Kidney tubule cell (primary cell): ENCODE measurements around the gene KITLG.
"Not testable (repeated sequence)": the region's sequence is repeated elsewhere in the genome, so short reads cannot be mapped to it uniquely, and the experiment has no call there.

Source experiments
- DNase-seq: peaks from one replicate; pipeline ENCODE4 v3.0.0-alpha.2; 2018; ENCODE audit warnings: low spot score

The KITLG gene

GRCh38 chr12:88495031-88495430 lies 85.2 kb downstream of the KITLG start:
- DNase-seq = no peak

DNA sequence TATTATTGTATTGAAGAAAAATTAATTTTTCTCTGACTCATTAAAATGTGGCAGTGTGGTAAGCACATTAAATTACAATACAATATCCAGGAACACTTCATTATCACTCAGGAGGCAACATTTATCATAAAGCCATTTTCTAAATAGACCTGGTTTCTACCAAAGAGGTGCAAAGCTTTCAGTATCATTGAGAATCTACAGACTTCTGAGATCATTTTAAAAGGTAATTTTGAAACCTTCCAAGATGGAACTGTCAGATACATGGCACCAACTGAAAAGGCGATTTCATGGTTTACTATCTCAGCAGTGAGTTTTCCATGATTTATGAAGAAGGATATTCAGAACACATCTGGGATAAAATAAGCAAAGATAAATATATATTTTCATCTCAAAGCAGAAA lies 85.8 kb downstream of the KITLG start:
- DNase-seq = no peak

DNA sequence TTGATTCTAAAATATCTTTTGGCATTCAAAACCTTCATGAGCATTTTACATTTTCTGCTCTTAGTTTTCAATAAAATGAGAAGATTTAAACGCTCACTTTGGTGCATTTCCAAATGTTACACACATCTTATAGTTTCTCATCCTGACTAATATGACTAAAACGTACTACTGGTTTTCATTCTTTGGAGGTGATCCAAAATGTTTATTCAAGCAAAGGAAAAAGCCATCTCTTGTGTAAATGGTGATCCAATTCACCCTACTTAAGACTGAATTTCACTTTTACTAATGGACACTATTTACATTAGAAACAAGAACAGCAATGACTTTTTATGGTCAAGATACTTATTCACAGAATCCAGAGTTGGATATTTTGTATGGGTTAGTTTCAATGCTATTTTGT lies 86.6 kb downstream of the KITLG start:
- peak; percentile 45 for DNase-seq

GRCh38 chr12:88490425-88490824 lies 89.8 kb downstream of the KITLG start:
- no peak for DNase-seq

- peak; percentile 61 for DNase-seq
These were observed 107.5 kb downstream of the KITLG start for GRCh38 chr12:88472775-88473174.

- DNase-seq = no peak
These were observed 108.0 kb downstream of the KITLG start for GRCh38 chr12:88472248-88472647.

GRCh38 chr12:88471331-88472045 lies 108.8 kb downstream of the KITLG start:
- peak; percentile 64 for DNase-seq

DNA sequence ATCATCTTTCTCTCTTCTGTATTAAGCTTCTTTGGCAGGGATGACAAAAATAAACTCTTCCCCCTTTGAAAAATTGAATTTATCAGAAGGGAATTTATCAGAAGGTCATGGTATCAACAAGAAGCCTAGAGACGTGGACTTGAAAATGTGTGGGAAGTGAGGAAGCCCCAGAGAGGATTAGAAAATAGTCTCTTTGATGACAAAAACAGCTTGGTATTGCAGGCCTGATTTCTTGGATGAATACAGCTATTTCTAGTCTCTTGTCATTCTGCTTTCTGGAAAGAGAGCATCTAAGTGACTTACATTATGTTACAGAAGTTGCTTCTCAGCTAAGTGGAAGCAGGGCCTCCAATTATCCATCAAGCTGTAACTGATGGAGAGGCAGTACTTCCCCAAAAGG lies 111.1 kb downstream of the KITLG start:
- DNase-seq = no peak

DNA sequence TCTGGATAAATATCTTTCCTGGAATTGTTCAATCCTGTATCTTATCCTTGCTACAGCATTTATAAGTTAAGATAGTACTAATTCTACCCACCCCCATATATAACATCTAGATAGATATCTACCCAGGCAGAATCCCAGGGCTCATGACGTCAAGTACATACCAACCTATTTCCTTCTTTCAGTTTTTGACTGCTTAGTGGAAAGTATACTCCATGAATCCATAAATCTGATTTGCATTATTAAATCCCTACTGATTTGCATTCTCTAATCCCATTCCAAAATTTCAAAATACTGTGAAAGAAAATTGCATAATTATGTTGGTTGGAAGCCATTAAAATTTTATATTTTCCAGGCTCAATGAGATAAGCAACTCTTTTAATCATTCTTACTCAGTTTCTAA lies 111.7 kb downstream of the KITLG start:
- DNase-seq = no peak

- not testable (repeated sequence) for DNase-seq
These were observed 113.6 kb downstream of the KITLG start for GRCh38 chr12:88466708-88467107.

DNA sequence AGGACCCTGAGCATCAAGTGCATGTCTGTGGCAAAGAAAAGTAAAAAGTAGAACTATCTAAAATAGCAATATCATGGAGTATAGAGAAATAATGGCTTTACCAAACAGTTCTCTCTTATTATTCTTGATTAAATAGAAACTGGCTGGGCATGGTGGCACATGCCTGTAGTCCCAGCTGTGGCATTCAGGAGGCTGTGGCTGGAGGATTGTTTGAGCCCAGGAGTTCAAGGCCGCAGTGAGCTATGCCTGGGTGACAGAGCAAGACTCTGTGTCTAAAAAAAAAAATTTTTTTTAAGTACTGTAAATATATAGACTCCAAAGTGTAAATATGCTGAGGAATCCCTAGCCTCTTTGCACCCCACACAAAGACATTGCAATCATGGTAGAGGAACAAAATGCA lies 121.9 kb downstream of the KITLG start:
- DNase-seq = no peak

DNA sequence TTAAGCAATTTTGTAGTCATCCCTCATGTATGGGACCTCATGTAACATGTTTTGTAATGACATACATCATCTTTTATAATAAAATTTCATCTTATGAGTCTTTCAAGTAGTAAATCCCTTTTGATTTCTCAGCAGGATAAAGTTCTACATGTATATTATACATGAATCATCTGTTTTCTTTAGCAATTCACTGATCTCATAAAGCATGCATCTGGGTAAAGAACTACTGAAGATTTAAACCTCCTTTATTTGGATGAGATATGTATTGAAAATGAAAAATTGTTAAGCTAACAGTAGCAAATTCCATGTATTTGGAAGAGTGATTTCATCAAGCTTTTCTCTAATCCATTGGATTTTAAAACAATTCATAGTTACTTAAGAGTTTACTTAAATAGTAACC lies 126.9 kb downstream of the KITLG start:
- no peak for DNase-seq

DNA sequence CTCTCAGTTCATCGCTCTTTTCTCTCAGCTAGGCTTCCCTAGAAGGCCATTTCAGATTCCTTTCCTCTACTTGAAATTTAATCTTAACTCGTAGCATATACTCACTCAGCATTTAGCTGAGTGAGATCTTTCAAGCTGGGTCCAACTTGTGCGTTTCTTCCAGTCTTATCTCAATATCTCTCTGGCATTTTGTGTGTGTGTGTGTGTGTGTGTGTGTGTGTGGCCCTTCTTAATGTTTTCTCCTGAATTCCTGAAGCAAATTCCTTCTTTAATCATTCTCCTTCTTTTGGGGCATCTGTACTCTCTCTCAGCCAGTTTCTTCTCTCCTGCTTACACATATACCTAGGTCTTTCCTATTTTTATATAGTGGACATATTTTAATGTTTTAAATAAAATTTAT lies 129.1 kb downstream of the KITLG start:
- no peak for DNase-seq

DNA sequence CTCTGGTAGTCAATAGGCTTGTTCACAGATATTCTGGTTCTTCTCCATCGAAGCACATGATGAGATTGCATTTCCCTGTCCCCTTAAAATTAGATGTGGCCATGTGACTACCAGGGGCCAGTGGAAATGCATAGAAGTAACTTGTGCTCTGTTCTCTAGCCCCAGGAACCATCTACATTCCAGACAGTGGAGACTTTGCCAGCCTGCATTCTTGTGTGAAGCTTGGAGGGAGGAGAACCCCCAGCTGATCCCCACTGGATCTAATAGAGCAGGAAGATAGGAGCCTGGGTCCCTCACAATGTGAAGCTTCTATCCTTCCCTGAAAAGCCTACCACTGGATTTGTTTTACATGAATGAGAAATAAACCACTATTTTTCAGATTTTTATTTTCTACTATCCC lies 130.1 kb downstream of the KITLG start:
- no peak for DNase-seq

- no peak for DNase-seq
These were observed 131.8 kb downstream of the KITLG start for GRCh38 chr12:88448337-88448915.

GRCh38 chr12:88445705-88446394 lies 134.4 kb downstream of the KITLG start:
- DNase-seq = no peak

- DNase-seq = no peak
These were observed 135.8 kb downstream of the KITLG start for GRCh38 chr12:88444481-88444880.
